A673 (cell line): ENCODE data around the gene ARHGAP21. TPM values are rescaled to one million over a fixed set of nuclear protein-coding genes. Genes with fewer than 3 reads are reported as not detected.

ENCODE experiments used
- BruUV-seq: library from RNA; stranded (reverse); fragments of 400-500 nt; replicated peaks from 2 replicates; lab custom pipeline; 2021; lab: Mats Ljungman, UMichigan
- CTCF ChIA-PET: fragments of 300-600 bp; sonication (Branson Sonifier 250); formaldehyde crosslinking; loops from one replicate; lab custom pipeline; 2022; ENCODE audit warnings: antibody characterized with exemption; lab: Charles Lee
- POLR2A ChIA-PET: fragments of 300-600 bp; sonication (Branson Sonifier 250); formaldehyde crosslinking; loops from one replicate; lab custom pipeline; 2022; ENCODE audit warnings: antibody characterized with exemption; ENCODE audit not compliant: low non-redundant PET; lab: Charles Lee
- DNase-seq: peaks from one replicate; pipeline ENCODE4 v3.0.0-alpha.2; 2015; ENCODE audit warnings: low spot score
- H3K27ac ChIP-seq: fragments of 200-600 bp; sonication (generic); 2 replicates; pipeline ENCODE4 v1.5.1; 2016; ENCODE audit warnings: mixed run types, low read depth, mild to moderate bottlenecking, mixed read lengths, antibody characterized with exemption, low read length; ENCODE audit not compliant: poor library complexity, severe bottlenecking
- H3K27me3 ChIP-seq: fragments of 200-600 bp; sonication (generic); replicated peaks from 2 replicates; pipeline ENCODE4 v1.6.1; 2017; ENCODE audit warnings: mixed run types, low read depth, mild to moderate bottlenecking, mixed read lengths, antibody characterized with exemption, low read length; ENCODE audit not compliant: insufficient read depth, poor library complexity
- H3K36me3 ChIP-seq: fragments of 200-600 bp; sonication (generic); 2 replicates; pipeline ENCODE4 v1.6.1; 2016; ENCODE audit warnings: mixed run types, mild to moderate bottlenecking, mixed read lengths, antibody characterized with exemption, low read length; ENCODE audit not compliant: insufficient read depth, poor library complexity, severe bottlenecking
- H3K4me1 ChIP-seq: fragments of 200-600 bp; sonication (generic); 2 replicates; pipeline ENCODE4 v1.6.1; 2017; ENCODE audit warnings: mixed run types, mild to moderate bottlenecking, mixed read lengths, antibody characterized with exemption, low read length; ENCODE audit not compliant: insufficient read depth, poor library complexity, severe bottlenecking
- H3K4me3 ChIP-seq: fragments of 200-600 bp; sonication (generic); 2 replicates; pipeline ENCODE4 v1.5.1; 2016; ENCODE audit warnings: low read depth, mixed run types, mild to moderate bottlenecking, mixed read lengths, low read length; ENCODE audit not compliant: poor library complexity, severe bottlenecking
- H3K9me3 ChIP-seq: fragments of 200-600 bp; sonication (generic); 2 replicates; pipeline ENCODE4 v1.6.1; 2016; ENCODE audit warnings: mixed run types, low read depth, mild to moderate bottlenecking, mixed read lengths, antibody characterized with exemption, low read length; ENCODE audit not compliant: poor library complexity, severe bottlenecking
- CTCF ChIP-seq: fragments of 300-800, 200-600 bp; sonication (generic); conservative IDR thresholded peaks from 2 replicates; pipeline ENCODE4 v1.5.1; 2017; ENCODE audit warnings: low read depth, mild to moderate bottlenecking, antibody characterized with exemption, low read length, moderate library complexity, mixed read lengths
- EZH2 ChIP-seq: fragments of 200-600 bp; sonication (generic); IDR thresholded peaks from 2 replicates; pipeline ENCODE4 v1.6.1; 2017; ENCODE audit warnings: borderline replicate concordance, low read depth, mild to moderate bottlenecking, mixed read lengths, antibody characterized with exemption, low read length; ENCODE audit not compliant: poor library complexity, severe bottlenecking
- intact Hi-C: fragments of 100-400 bp; cut with micrococcal nuclease; formaldehyde crosslinking; loops from one replicate; pipeline ENCODE4 v1.10.0; 2022; ENCODE audit not compliant: unreplicated experiment
- total RNA-seq: library from RNA; stranded (reverse); gene quantifications from 2 replicates; pipeline ENCODE4 v1.2.3, GENCODE V29; 2021

ARHGAP21 gene
- total RNA-seq, 1 experiment from 2014 or later, result 68.6 TPM

GRCh38 chr10:24716295-24716694 is 7.4 kb downstream of the ARHGAP21 start:
- BruUV-seq, result no TSS peak
- TF ChIP-seq CTCF (no peak), EZH2 (no peak)
- ChIA-PET CTCF (no interaction called here), POLR2A (no interaction called here)
- Histone ChIP-seq H3K27ac (no peak overlapping the region), H3K36me3 (no peaks in the 10 kb centered on the region), H3K9me3 (no peaks in the 10 kb centered on the region), H3K27me3 (no peaks in the 10 kb centered on the region), H3K4me3 (no peak overlapping the region), H3K4me1 (peaks cover 33% of the 10 kb centered on the region)
- intact Hi-C loops, result no loop called here
- DNase-seq, result no peak

- Histone ChIP-seq H3K27me3 (no peaks in the 10 kb centered on the region), H3K27ac (no peak overlapping the region), H3K4me3 (no peak overlapping the region), H3K36me3 (no peaks in the 10 kb centered on the region), H3K9me3 (no peaks in the 10 kb centered on the region), H3K4me1 (peaks cover 33% of the 10 kb centered on the region)
- CTCF ChIA-PET, result no interaction called here
- no TSS peak for BruUV-seq
- no peak for DNase-seq
- TF ChIP-seq EZH2 (no peak), CTCF (no peak)
- POLR2A ChIA-PET, result no interaction called here
- intact Hi-C loops, result no loop called here
Observed at GRCh38 chr10:24715246-24715769, 8.4 kb downstream of the ARHGAP21 start.

GRCh38 chr10:24713086-24713485 is 10.6 kb downstream of the ARHGAP21 start:
- Histone ChIP-seq H3K4me1 (peaks cover 16% of the 10 kb centered on the region), H3K4me3 (no peak overlapping the region), H3K27ac (no peak overlapping the region), H3K27me3 (no peaks in the 10 kb centered on the region), H3K9me3 (no peaks in the 10 kb centered on the region), H3K36me3 (no peaks in the 10 kb centered on the region)
- ChIA-PET CTCF (no interaction called here), POLR2A (no interaction called here)
- intact Hi-C loops, result no loop called here
- BruUV-seq, result no TSS peak
- no peak for TF ChIP-seq CTCF
- no peak for TF ChIP-seq EZH2
- DNase-seq, result no peak
